HG02943 (cell line): ENCODE measurements around the gene SLC10A7.

ENCODE experiments used
- ATAC-seq: cut with Tn5 transposase; IDR thresholded peaks from one replicate; pipeline ENCODE4 v1.9.1; 2021; ENCODE audit warnings: mild to moderate bottlenecking, low read depth, moderate library complexity; ENCODE audit not compliant: unreplicated experiment

Gene SLC10A7

DNA sequence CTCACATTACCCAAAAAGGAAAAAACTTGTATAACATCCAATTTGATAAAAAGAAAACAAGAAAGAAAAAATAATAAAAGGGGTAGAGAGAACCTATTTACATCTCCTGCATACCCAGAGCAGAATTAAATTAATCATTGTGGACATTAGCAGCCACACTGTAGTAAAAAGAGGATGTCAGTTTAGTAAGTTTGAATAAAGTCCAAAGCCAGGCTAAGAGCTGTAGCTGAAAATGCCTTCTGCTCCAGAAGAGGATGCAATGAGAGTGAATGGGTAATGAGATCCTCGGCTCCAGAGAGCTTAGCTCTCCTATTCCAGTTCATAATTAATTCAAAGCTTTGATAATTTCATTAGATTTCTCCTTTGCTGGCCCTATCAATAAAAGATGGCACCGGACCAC, 78.2 kb downstream of the SLC10A7 start:
- ATAC-seq: no peak

DNA sequence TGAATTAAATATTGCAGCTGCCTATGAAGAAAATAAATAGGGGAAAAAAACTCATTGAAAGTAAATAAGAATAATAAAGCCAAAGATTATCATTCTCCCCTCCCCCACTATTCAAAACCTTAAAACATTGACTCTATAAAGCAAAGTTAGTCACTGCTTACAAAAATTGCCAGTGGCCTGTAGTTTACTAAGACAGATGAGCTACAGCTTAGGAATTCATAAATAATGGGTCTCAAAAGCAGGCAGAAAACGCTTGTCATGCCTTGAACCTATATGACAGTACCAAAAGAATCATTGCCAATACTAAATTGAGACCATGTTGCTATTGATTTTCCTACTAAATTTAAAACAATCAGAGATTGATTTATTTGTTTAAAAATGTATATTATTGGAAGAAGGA, 78.9 kb downstream of the SLC10A7 start:
- no peak for ATAC-seq

- no peak for ATAC-seq
Observed at GRCh38 chr4:146439999-146440398, 81.7 kb downstream of the SLC10A7 start.

GRCh38 chr4:146439437-146439836, 82.3 kb downstream of the SLC10A7 start:
- no peak for ATAC-seq

GRCh38 chr4:146437778-146438177, 84.0 kb downstream of the SLC10A7 start:
- ATAC-seq: no peak

- no peak for ATAC-seq
Observed at GRCh38 chr4:146436423-146437162, 85.1 kb downstream of the SLC10A7 start.

- no peak for ATAC-seq
Observed at GRCh38 chr4:146435962-146436361, 85.8 kb downstream of the SLC10A7 start.

DNA sequence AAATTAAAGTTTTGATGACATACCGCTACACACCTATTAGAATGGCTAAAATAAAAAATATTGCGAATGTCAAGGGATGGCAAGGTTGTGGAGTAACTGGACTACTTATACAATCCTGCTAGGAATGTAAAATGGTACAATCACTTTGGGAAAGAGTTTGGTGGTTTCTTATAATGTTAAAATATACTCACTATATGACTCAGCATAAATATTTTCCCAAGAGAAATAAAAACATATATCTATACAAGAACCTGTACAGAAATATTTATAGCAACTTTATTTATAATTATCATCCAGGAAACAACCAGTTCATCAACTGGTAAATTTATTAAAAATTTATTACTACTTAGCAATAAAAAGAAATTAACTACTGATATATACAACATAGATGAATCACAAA, 89.7 kb downstream of the SLC10A7 start:
- ATAC-seq: no peak

- no peak for ATAC-seq
Observed at GRCh38 chr4:146428298-146428697, 93.4 kb downstream of the SLC10A7 start.

- no peak for ATAC-seq
Observed at GRCh38 chr4:146417822-146418221, 103.9 kb downstream of the SLC10A7 start.

GRCh38 chr4:146415829-146416228, 105.9 kb downstream of the SLC10A7 start:
- ATAC-seq: no peak

DNA sequence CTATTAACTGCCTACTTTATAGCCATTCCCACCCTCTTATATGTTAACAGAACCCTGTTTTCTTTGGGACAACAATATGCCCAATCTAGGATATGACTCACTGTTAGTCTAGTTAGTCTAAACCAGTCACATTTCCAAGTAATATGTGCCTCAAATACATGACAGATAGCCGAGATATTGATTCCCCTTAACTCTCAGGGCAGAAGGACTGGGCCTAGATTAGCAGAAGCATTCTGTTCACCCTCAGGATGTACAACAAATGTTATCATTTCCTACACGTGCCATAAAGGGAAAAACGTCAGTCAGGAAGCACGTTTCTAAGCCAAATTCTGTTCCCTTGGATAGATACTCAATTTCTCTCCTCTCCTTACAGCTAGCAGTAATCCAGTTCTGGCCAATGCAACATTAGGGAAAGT, 114.1 kb downstream of the SLC10A7 start:
- no peak for ATAC-seq

DNA sequence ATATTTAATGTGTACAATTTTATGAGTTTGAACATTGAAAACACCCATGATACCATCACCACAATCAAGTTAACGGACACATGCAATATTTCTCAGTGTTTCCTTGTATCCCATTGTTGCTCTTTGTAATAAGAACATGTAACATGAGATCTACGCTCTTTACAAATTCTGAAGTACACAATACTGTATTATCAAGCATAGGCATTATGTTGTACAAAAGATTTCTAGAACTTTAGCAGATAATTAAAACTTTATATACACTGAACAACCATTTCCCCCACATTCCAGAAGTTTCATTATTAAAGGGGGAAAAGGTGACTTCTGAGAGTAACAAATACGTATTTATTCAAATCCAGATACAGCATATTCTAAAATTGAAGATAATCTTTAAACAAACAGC, 114.5 kb downstream of the SLC10A7 start:
- no peak for ATAC-seq

- no peak for ATAC-seq
Observed at GRCh38 chr4:146401274-146401673, 120.5 kb downstream of the SLC10A7 start.

- ATAC-seq: no peak
Observed at GRCh38 chr4:146398896-146399445, 122.8 kb downstream of the SLC10A7 start.

DNA sequence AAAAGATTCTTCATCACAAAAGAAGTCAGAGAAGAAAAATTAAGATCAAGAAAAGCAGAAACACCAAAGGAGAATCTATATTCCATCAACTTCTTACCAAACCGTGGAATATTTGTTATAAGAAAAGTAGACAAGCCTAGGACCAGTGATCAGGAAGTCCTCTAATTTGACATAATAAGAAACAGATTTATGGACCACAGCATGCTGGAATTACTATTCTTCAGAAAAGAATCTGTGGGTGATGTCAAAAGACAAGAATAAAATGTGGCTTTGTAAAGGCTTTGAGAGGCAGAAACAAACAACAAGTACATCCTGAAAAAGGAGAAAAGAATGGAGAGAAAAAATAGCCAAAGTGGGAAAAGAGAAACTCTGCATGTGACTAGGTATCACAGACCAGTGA, 123.3 kb downstream of the SLC10A7 start:
- ATAC-seq: no peak

- ATAC-seq: no peak
Observed at GRCh38 chr4:146389561-146389960, 132.2 kb downstream of the SLC10A7 start.

GRCh38 chr4:146382194-146382593, 139.5 kb downstream of the SLC10A7 start:
- no peak for ATAC-seq

DNA sequence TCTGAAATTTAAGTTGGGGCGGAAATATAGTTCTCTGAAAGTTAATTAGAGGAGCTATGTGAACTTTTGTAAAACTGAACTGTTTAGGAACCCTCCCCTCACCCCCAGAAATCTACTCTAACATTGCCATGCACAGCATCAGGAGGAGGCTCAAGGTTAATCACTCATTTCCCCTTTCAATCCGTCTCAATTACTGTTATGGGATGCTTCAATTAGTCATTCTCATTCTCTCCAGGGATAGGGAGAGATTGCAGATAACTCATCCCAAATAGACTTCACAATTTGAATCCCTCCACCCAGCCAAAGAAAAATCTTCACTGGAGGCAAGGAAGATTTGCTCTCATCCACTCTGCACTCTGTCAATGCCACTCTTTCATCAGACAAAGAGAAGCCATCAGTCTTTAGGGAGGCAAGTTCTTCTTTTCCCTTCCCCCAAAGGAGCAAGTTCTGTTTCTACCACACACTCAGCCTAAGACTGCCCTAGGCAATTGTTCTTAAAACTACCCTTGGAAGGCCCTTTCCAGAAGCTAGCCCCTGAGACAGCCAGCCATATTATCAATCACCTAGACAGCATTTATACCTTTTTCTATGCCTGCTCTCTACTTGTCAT, 140.4 kb downstream of the SLC10A7 start:
- no peak for ATAC-seq

DNA sequence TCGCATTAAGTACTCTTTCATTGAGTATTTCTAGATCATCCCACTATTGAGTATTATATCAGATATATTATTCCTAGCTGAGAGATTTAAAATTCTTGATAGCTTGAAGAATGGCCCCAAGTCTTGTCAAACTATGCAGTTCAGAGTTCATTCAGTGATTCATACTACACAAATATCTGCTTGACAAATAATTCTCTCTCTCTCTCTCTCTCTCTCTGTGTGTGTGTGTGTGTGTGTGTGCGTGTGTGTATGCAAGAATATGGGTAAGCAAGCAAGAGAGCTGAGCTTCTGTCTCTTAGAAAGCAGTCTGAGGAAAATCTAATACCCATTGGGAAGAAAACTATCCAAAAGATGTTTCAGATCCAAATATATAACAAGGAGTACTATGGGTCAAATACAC, 142.0 kb downstream of the SLC10A7 start:
- ATAC-seq: no peak

DNA sequence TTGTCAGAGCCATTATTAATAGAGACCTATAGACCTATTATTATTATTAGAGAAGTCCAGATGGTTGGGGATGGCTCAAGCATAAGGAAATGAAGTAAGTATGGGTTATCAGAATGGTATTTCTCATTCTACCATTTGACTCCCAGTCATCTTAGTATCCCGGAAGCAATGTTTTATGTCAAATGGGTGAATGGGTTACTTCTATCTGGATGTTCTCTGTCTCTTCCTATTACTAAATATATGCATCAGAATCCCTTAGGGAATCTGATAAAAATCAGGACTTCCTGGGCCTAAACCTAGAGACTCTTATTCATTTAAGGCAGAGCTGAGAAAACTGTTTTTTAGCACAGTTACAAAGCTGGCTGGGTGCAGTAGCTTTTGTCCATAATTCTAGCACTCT, 149.9 kb downstream of the SLC10A7 start:
- no peak for ATAC-seq

- no peak for ATAC-seq
Observed at GRCh38 chr4:146370841-146371240, 150.9 kb downstream of the SLC10A7 start.
